Fibroblast of skin of scalp (primary cell): Measurements from ENCODE around the gene CFAP92. TPM values are rescaled to one million over a fixed set of nuclear protein-coding genes. Genes with fewer than 3 reads are reported as not detected.
A peak's percentile ranks its signal among the peaks of the same experiment; 100 is the strongest.

ENCODE experiments used
- DNase-seq: peaks from one replicate; pipeline ENCODE4 v3.0.0-alpha.2; 2013
- polyA plus RNA-seq, 2 experiments: library from polyadenylated mRNA; unstranded; fragments of 120-200 nt; gene quantifications; one replicate each; pipeline ENCODE4 v1.2.1, GENCODE V29; 2013; ENCODE audit not compliant: insufficient read length in 2 of 2

CFAP92 gene, protein sequence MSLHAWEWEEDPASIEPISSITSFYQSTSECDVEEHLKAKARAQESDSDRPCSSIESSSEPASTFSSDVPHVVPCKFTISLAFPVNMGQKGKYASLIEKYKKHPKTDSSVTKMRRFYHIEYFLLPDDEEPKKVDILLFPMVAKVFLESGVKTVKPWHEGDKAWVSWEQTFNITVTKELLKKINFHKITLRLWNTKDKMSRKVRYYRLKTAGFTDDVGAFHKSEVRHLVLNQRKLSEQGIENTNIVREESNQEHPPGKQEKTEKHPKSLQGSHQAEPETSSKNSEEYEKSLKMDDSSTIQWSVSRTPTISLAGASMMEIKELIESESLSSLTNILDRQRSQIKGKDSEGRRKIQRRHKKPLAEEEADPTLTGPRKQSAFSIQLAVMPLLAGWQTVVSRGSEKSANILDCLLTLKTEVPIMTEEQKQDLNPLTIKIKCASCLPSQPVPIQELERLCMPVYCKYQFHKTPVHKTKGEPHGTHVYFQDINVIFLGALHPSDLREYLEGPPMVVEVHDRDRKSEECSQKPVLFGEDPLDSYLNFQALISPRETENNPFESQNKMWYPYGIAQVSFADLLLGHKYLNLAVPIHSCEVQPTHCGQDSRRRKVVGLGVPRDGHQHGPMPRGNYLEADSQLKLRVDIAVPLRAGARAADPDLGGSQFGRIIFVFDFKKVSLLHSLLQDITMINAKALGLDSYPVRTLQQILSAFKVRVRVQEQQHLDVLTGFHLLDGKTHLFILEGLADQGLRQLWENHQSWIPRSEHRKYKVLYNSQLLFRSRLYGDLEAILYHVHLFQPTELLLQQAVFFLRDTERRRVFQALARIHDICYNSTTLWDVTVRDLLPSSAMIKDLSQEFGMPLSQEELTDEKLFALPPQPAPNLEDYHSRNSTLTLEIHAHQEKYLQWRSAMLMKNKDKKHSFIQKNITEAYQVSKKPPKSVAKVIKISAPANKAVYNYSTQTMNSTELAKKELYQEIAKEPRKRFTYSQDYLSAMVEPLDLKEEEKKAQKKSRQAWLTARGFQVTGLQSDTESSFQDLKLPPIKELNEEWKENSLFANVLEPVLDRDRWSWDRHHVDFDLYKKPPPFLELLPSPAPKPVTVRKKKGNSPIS
- 0.16 TPM for polyA plus RNA-seq (2013, experiment 1 of 2; ENCODE audit: insufficient read length)
- polyA plus RNA-seq (2013, experiment 2 of 2; ENCODE audit: insufficient read length): not detected

- DNase-seq: peak; percentile 54
These were observed at the start of gene CFAP92 for GRCh38 chr3:128993461-128994172. TSS of gene CFAP92 (minus strand) at chr3:128994076. CDS start at chr3:128993304, 772 bp downstream.

DNA sequence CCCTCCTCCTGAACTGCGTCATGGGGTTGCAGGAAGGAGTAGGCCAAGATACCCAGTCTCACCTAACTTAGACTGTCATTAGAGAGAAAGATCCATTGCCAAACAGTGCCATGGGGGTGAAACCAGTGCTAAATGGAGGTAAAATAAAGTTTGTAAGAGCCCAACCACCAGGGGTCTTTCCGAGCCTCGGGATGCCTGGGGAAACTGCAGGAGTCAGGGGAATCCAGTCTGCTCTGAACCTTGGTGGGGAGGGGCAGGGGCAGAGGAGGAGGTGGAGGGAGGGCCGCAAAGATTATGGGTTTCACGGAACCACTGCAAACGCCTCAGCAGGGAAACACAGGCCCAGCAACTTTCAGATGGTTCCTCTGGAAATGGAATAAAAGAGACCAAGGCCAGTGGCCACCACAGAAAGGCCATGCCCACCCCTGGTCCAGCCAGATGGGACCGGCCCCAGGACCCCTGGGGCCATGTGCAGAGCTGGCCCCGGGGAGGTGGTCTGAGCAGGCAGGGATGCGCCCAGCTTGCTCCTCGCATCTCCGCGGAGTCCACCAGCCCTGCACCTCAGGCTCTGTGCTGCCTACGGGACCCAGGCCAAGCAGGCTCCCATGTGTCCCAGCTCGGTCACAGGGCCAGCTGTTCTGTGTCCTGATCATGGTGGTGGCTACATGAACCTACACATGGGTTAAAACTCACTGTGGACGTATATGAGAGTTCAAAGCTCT is 46.9 kb upstream of the CFAP92 start:
- no peak for DNase-seq

DNA sequence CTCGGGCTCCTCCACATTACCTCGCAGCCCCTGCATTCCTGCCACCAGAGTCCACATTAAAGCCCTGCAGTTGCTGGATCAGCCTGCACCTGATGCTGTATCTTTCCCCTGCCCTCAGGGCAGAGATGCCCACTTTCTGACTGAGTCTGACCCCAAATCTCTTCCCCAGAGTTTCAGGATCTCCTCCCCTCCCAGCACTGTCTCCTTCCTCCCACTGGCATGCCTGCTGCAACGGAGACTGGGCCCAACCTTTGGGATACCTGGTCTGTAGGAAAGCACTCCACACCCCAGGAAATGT is 46.1 kb upstream of the CFAP92 start:
- no peak for DNase-seq

DNA sequence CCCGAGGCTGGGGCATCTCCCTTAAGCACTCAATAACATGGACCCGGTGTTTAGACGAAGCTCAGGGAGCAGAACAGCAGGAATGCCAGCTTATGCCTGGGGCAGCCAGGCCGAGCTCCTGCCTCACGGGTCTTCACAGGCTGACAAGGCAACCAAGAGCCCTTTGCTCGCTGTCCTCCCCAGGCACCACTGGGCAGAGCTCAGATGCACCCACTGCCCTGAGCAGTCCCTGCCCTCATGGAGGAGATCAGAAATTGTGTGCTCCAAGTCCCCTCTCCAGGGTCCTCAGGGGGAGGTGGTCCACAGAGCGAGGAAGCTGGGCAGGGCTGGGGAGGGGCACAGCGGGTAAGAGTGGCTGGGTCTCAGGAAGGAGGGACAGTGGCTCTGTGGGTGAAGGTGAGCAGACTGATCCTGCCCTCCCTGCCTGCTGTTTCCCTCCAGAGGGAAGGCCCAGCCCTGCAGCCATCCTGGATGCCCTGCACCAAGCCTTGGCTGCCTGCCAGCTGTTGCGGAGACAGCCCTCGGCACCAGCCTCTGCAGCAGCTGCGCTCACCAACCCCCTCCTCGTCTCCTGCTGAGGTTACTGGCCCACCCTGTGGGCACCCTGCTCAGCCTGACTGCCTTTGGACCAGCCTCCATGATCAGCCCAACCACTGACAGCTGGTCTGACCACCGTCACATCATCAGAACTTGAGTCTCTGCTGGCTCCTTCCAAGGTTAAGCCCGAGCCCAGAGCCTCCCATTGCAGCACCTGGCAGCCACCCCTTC is 45.6 kb upstream of the CFAP92 start:
- DNase-seq: no peak

DNA sequence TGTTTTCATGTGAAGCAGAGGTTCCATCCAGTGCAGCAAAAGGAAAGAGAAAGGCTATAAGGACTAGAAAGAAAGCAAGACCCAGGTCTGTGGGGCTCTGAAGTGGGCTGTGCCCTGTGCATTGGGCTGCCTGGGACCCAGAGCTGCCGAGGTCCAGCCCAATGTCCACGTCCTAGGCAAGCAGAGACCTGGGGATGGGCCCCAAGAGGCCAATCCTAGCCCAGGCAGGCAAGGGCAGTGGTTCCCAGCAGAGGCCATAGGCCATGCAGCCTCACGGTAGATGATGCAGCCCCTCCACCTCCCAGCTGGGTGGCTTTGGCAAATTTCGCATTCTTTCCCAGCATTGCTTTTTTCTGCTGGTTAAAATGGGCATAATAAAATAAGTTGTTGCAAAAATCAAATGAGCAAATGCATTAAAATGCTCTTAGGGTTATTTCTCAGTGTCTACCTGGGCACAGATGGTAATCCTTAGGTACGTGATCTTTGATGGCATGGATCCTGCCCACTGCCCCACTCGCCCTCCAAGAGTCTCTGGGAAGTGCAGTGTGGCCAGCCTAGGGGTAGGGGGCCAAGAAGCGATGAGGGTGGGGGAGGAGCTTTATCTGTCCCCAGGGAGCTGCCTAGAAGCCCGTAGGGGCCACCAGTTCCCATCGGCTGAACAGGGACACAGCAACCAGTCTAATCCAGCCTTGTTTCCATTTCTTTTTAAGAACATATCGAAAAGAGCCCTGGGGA is 44.4 kb upstream of the CFAP92 start:
- no peak for DNase-seq

- DNase-seq: no peak
These were observed 43.2 kb upstream of the CFAP92 start for GRCh38 chr3:129037093-129037419.

DNA sequence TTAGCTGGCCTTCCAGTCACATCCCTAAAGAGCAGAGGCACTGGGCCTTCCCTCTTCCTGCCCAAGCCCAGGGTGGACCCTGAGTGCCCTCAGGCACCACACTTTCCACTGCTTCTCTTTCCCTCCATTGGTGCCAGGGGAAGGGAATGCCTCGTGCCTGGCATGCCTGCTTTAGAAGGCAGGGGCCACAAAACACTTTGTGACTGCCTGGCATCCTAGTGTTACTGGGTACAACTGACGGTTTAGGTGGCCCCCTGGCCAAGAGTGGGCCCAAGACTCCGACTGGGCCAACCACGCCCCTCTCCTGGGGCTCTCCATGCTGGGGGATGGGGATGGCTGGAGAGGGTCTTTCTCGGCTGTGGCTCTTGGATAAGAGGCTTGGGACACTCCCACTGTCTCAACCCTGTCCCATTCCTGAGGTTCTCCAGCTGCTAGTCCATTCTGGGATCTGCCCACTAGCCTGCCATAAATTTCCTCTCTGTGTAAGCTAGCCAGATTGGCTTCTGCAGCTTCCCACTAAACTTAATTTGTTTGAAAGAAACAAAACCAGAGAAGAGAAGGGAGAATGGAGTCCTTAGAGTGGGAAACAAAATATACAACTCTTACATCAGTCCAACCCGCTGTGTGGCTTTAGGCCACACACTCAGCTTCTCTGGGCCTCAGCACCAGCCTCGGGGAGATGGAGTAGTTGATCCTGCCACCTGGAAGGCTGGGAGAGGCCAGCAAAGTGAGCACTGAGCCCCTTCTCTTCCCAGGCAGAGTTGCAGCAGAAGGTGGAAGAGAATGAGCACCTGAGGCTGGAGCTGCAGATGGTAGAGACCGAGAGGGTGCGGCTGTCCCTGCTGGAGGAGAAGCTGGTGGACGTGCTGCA is 42.6 kb upstream of the CFAP92 start:
- DNase-seq: no peak

DNA sequence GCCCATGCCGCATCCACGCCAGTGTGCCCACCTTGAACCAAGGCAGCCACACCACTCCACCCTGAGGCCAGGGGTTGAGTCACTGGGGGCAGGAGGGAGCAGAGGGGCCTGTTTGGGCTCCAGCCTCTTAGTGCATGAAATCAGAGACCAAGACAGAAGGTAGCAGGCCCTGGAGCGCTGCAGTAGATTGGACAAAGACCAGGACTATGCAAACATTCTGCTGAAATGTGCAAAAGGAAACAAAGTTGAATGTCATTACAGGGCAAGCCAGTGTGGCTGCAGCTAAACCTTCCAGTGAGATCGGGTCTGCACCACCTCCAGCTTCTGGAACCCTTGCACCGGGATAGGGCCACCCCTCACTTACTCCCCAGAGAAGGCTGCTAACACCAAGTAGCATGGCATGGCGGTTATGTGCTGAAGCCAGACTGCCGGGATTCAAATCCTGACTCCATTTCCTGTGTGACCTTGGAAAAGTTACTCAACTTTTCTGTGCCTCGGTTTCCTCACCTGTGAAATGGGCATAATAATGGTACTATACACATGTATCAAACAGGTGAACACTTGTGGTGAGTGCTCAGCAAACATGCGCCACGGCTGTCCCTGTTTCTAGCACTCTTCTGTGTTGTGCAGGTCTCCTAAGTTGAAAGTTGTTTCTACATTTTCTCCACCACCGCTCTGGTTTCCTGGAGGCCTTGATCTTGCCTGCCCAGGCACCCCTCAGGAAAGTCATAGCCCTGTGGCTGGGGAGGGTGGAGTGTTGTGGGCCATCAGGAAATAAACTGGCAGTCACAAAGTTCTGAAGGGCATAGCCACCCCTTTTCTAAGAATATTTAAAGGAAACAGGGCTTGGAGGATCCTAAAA is 41.7 kb upstream of the CFAP92 start:
- no peak for DNase-seq

DNA sequence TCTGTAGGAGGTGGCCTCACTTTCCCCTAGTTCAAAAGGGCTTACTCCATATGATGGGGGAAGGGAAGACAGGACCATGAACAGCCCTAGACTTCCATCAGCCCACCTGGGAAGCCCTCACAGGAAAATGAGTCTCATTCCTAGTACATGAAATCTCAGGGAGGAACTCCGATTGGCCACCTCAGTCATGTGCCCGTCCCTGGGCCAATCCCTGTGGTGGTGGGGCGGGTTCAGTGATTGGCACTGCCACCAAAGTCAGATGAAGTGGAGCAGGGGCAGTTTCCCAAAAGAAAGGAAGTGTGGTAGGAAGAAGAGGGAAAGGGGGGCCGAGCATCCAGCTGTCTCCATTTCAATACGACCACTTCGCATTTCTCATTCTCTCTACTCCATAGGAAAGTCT is 40.8 kb upstream of the CFAP92 start:
- DNase-seq: no peak

GRCh38 chr3:129033633-129034321 is 39.9 kb upstream of the CFAP92 start:
- no peak for DNase-seq

GRCh38 chr3:129033151-129033550 is 39.3 kb upstream of the CFAP92 start:
- DNase-seq: no peak

DNA sequence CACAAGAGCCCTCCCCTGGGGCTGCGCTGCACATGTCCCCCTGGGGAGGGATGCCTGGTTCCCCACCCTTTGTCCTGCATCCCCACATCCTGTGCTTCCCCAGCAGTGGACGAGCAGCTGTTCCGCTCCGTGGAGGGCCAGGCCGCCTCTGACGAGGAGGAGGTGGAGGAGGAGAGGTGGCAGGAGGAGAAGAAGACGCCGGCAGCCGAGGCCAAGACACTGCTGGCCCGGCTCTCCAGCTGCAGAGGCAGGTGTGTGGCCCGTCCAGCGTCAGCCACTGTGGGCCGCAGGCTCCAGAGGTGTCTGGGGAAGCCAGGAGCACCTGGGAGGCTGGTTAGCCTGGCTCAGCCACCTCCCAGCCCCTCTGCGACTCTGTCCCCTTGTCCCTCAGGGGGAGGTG is 38.8 kb upstream of the CFAP92 start:
- DNase-seq: no peak

DNA sequence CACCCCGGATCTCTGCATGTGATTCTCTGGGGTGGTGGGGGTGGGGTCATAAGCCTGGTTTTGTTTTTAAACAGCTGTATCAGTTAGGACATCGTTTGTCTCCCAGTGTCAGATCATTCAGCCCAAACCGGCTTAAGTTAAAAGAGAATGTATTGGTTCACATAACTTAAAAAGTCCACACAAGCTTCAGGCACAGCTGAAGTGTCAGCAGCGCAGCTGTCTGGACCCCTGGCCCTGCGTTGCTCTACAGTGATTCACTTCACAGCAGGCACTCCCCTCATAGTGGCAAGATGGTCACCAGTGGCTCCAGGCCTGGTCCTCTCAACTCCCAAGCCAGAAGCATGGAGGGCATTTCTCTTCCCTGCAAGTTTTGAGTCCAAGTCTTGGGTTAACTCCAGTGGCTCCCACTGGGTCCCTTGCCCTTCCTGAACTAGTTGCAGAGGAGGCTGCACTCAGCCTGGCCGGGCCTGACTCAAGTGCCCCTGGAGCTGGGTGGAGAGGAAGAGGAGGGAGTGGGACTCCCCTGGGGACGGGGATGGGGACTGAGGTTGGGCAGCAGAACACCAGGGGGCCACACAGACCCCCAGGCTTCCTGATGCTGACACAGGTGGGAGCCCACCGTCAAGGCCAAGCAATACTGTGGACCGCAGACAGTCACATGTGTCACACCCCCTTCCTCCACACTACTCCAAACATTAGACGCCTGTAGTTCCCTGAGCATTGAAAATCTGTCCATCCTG is 37.8 kb upstream of the CFAP92 start:
- no peak for DNase-seq

- DNase-seq: no peak
These were observed 36.7 kb upstream of the CFAP92 start for GRCh38 chr3:129030611-129031010.

DNA sequence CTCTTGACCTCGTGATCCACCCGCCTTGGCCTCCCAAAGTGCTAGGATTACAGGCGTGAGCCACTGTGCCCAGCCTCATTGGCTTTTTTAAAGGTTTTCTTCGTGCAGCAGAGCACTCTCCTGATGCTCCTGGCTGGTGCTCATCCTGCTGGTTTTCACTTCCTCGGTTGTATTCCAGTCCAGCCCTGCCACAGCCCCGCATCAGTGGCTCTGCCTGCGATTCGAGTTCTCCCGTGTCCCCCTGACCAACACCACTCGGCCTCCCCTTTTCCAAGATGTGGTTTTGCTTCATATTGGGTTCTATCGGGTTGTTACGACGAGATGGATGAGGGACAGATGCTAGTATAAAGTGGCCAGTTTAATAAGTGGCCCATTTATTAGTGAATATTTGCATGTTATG is 35.0 kb upstream of the CFAP92 start:
- DNase-seq: no peak

- no peak for DNase-seq
These were observed 33.6 kb upstream of the CFAP92 start for GRCh38 chr3:129027544-129027880.
